ENCODE data around the gene SEPTIN12.

Gene SEPTIN12, protein sequence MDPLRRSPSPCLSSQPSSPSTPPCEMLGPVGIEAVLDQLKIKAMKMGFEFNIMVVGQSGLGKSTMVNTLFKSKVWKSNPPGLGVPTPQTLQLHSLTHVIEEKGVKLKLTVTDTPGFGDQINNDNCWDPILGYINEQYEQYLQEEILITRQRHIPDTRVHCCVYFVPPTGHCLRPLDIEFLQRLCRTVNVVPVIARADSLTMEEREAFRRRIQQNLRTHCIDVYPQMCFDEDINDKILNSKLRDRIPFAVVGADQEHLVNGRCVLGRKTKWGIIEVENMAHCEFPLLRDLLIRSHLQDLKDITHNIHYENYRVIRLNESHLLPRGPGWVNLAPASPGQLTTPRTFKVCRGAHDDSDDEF

DNA sequence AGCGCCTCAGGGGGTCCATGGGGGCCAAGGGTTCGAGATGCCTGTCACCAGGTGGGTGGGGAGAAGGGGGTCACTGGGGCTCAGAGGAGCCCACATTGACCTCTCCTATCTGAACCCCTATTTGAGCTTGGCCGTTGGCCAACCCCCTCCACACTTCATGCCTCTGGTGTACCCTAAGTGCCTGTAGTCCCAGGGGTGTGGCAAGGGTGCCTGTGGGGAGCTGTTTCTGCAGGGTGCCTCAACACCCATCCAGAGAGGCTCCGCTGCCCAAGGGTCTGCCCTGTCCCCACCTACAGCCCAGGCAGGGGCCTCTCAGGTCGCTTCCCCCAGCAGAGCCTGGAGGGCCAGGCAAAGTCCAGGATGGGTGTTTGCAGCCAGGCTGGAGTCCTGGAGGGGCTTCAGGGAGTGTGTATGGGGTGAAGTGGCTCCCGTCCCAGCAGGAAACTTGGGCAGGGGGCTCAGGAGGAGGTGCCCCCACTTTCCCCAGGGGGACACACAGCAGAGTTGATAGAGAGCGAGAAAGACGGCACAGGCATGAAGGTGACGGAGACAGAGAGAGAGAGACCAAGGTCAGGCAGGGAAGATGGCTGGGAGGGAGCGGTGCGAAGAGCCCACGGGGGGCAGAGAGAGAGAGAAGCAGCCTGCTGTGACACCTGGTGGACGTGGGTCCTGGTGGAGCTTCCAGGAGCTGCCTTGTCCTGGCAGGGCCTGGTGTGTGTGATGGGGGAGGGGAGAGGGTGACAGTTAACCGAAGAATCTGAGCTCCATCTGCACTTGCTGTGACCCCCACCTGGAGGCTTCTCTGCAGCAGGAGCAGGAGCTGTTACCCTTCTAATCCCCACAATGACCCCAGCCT is at the start of gene SEPTIN12:
TSS of gene SEPTIN12 (minus strand) at position 719 of the 856 bp plus-strand sequence. CDS start at position 19, 700 bp downstream.
- TF ChIP-seq, protein P1, sequence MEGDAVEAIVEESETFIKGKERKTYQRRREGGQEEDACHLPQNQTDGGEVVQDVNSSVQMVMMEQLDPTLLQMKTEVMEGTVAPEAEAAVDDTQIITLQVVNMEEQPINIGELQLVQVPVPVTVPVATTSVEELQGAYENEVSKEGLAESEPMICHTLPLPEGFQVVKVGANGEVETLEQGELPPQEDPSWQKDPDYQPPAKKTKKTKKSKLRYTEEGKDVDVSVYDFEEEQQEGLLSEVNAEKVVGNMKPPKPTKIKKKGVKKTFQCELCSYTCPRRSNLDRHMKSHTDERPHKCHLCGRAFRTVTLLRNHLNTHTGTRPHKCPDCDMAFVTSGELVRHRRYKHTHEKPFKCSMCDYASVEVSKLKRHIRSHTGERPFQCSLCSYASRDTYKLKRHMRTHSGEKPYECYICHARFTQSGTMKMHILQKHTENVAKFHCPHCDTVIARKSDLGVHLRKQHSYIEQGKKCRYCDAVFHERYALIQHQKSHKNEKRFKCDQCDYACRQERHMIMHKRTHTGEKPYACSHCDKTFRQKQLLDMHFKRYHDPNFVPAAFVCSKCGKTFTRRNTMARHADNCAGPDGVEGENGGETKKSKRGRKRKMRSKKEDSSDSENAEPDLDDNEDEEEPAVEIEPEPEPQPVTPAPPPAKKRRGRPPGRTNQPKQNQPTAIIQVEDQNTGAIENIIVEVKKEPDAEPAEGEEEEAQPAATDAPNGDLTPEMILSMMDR (IDR thresholded peaks at IDR 0.05; ENCODE audit: insufficient read depth, low read depth, low read length, missing control alignments): no peak
- no peak within 1 kb of the TSS for H3K4me3 ChIP-seq (ENCODE audit: low read depth, low read length)
- no peak for DNase-seq (ENCODE audit: low read depth)

DNA sequence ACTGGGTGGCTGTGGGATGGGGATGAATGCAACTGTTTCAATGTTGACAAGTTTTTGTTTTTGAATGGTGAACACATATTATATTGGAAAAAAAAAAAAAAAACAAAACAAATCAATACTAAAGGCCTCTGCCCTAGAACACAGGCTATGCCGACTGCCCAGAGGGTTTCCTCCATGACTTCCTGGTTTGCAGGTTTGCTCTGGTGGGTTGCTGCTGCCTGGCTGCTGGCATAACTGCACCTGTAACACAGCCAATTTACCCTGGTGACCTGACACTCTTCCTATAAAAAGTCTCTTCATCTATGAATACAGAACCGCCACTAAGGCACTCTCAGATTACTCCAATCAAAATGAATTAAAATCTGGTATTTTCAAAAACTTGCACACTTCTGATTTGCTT is 48.6 kb upstream of the SEPTIN12 start:
- TF ChIP-seq, protein P1 (IDR thresholded peaks at IDR 0.05; ENCODE audit: insufficient read depth, low read depth, low read length, missing control alignments): no peak
- H3K4me3 ChIP-seq (ENCODE audit: low read depth, low read length): no peak overlapping the region
- no peak for DNase-seq (ENCODE audit: low read depth)

DNA sequence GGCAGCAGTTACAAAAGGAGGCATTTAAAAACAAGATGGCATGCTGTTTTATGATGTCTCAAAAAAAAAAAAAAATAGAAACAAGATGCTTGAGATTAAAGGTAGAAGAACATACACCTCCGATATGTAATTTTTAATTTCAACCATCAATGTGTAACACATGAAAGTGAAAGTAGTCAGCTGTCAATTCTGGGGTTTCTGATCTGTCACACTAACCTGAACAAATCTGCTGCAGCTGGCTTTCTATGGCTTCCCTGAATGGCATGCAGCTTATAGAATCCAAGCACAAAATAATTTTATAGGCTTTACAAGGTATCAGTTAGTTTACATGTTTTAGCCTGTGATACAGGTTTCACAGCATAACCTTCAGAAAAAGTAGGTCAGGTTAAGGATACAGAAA is 45.4 kb upstream of the SEPTIN12 start:
- no peak for DNase-seq (ENCODE audit: low read depth)
- H3K4me3 ChIP-seq (ENCODE audit: low read depth, low read length): no peak overlapping the region
- TF ChIP-seq, protein P1 (IDR thresholded peaks at IDR 0.05; ENCODE audit: insufficient read depth, low read depth, low read length, missing control alignments): no peak

DNA sequence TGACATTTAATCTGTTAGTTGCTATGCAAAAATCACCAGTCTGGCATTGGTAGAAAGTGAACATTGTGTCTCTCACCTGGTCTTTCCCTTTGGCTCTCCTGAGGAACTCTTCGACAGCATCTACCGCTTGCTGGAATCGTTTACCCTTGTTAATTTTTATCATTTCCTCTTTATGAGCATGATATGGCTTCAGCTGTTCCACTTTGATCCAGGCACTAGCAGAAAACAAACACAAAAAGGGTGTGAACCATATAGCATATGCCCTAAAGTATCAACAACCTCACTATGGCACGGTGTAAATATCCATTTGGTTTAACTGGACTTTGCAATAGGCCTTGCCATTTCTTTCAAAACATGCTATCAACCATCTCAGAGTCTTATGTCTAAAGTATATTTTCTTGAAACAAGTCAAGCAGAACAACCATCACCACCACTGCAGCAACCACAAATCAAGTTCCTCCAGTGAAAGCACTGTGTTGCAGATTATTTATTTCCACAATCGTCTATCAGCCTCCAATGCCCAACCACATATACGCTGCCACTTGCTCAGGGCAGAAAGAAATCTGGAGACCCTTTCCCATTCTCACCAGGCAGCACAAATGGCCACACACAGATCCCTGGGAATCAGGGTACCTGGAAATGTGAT is 44.7 kb upstream of the SEPTIN12 start:
- no peak overlapping the region for H3K4me3 ChIP-seq (ENCODE audit: low read depth, low read length)
- no peak for DNase-seq (ENCODE audit: low read depth)
- TF ChIP-seq, protein P1 (IDR thresholded peaks at IDR 0.05; ENCODE audit: insufficient read depth, low read depth, low read length, missing control alignments): no peak

DNA sequence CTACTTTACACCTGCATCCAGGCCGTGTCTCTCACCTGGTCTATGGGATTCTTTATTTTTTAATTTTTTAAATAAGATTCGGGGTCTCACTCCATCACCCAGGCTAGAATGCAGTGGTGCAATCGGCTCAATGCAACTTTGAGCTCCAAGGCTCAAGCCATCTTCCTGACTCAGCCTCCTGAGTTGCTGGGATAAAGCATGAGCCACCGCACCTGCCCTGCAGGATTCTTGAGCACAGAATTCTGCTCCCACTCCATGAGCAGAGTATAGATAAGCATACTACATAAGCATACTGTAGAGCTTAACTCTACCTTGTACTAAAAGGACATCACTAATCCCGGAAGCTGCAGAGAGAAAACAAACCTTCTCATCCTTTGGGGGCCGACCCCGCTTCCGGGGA is 43.5 kb upstream of the SEPTIN12 start:
- TF ChIP-seq, protein P1 (IDR thresholded peaks at IDR 0.05; ENCODE audit: insufficient read depth, low read depth, low read length, missing control alignments): no peak
- DNase-seq (ENCODE audit: low read depth): no peak

DNA sequence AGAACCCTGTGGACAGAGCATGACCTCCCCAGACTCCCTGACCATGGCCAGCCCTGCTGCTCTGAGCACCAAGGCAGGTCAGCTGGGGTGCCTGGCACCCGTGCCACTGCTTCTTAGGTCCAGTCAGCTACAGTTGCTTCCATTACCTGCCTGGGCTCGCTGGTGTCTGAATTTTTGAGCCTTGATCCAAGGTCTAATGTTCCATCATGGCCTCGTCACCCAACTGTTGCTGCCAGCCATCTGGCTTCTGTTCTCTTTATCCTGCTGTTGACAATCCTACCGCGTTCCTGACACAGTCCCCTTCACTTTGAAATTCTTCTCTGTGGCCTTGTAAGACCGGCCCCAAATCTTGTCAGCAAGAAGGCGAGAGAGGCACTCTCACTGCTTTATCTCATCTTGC is 42.3 kb upstream of the SEPTIN12 start:
- no peak for DNase-seq (ENCODE audit: low read depth)
- no peak overlapping the region for H3K4me3 ChIP-seq (ENCODE audit: low read depth, low read length)
- TF ChIP-seq, protein P1 (IDR thresholded peaks at IDR 0.05; ENCODE audit: insufficient read depth, low read depth, low read length, missing control alignments): no peak

More for the DNA sequence above, 43.5 kb upstream of the SEPTIN12 start:
- no peak overlapping the region for H3K4me3 ChIP-seq (ENCODE audit: low read depth, low read length)
